K562 (cell line): ENCODE measurements around the gene NUTF2. TPM values are rescaled to one million over a fixed set of nuclear protein-coding genes. Genes with fewer than 3 reads are reported as not detected.

Experiments used
- ARID1B ChIP-seq: fragments of 450-650 bp; IDR thresholded peaks from 2 replicates; pipeline ENCODE4 v1.6.1; 2016; ENCODE audit warnings: antibody characterized with exemption, mild to moderate bottlenecking, inconsistent platforms
- ATF3 ChIP-seq, 2 experiments: fragments of 450-650 bp in 1 of 2; sonication (generic) in 1 of 2; formaldehyde crosslinking in 1 of 2; IDR thresholded peaks in 1 of 2; conservative IDR thresholded peaks in 1 of 2; 2 replicates each; pipeline versions ENCODE4 v1.6.1 to v1.8.1; 2016 to 2023; ENCODE audit warnings: mild to moderate bottlenecking in 2 of 2, moderate library complexity in 2 of 2, inconsistent platforms in 1 of 2, missing genetic modification reagents in 1 of 2
- CBX3 ChIP-seq, 2 experiments: IDR thresholded peaks; 1 replicate in 1 of 2; 2 replicates in 1 of 2; pipeline ENCODE4 v1.6.1; 2012; ENCODE audit warnings: inconsistent platforms in 2 of 2, low read length in 2 of 2, borderline replicate concordance in 1 of 2, control low read depth in 1 of 2
- CEBPG ChIP-seq, 3 experiments: fragments of 200-800 bp in 1 of 3; sonication (Bioruptor generic) in 1 of 3; sonication (generic) in 1 of 3; formaldehyde crosslinking in 1 of 3; IDR thresholded peaks in 2 of 3; conservative IDR thresholded peaks in 1 of 3; 2 replicates each; pipeline versions ENCODE4 v1.6.1 to v1.8.0; 2016 to 2022; ENCODE audit warnings: missing compliant biosample characterization in 2 of 3, missing genetic modification characterization in 2 of 3, mild to moderate bottlenecking in 1 of 3, missing genetic modification reagents in 1 of 3
- CXXC5 ChIP-seq: fragments of 250-450 bp; sonication (Bioruptor Pico); IDR thresholded peaks from 2 replicates; pipeline ENCODE4 v1.8.0; 2022; ENCODE audit warnings: inconsistent platforms, mild to moderate bottlenecking, moderate library complexity
- EHMT2 ChIP-seq: fragments of 450-650 bp; IDR thresholded peaks from 2 replicates; pipeline ENCODE4 v1.6.1; 2018; ENCODE audit warnings: antibody characterized with exemption
- EP300 ChIP-seq: IDR thresholded peaks from 2 replicates; pipeline ENCODE4 v1.6.1; 2012; ENCODE audit warnings: low read length, improper control_type of control experiment
- GABPA ChIP-seq: fragments of 200-800 bp; sonication (Bioruptor generic); conservative IDR thresholded peaks from 2 replicates; pipeline ENCODE4 v1.6.1; 2016; ENCODE audit warnings: low read depth, missing genetic modification characterization, missing compliant biosample characterization
- HMGN3 ChIP-seq: IDR thresholded peaks from 2 replicates; pipeline ENCODE4 v1.6.1; 2011; ENCODE audit warnings: borderline replicate concordance, low read depth, mild to moderate bottlenecking, mixed read lengths, low read length; ENCODE audit not compliant: insufficient read length; ENCODE audit errors: extremely low read depth
- JUND ChIP-seq, 2 experiments: IDR thresholded peaks; 2 replicates in 1 of 2; 3 replicates in 1 of 2; pipeline ENCODE4 v1.6.1; 2011; ENCODE audit warnings: borderline replicate concordance in 2 of 2, low read depth in 2 of 2, low read length in 2 of 2, improper control_type of control experiment in 1 of 2, missing biosample characterization in 1 of 2, missing genetic modification characterization in 1 of 2, missing genetic modification reagents in 1 of 2
- LEF1 ChIP-seq: fragments of 450-650 bp; IDR thresholded peaks from 2 replicates; pipeline ENCODE4 v1.6.1; 2016; ENCODE audit warnings: mild to moderate bottlenecking
- MNT ChIP-seq, 2 experiments: fragments of 450-650 bp; conservative IDR thresholded peaks; 2 replicates each; pipeline ENCODE4 v1.6.1; 2017; ENCODE audit warnings: mild to moderate bottlenecking in 2 of 2, moderate library complexity in 2 of 2
- POLR2G ChIP-seq: fragments of 200-400 bp; formaldehyde crosslinking; IDR thresholded peaks from 2 replicates; pipeline ENCODE4 v1.6.1; 2017; ENCODE audit warnings: low read depth, mild to moderate bottlenecking, antibody characterized with exemption, low read length, moderate library complexity
- RCOR1 ChIP-seq, 2 experiments: IDR thresholded peaks; 2 replicates each; pipeline ENCODE4 v1.6.1; 2012; ENCODE audit warnings: low read depth in 2 of 2, low read length in 2 of 2, borderline replicate concordance in 1 of 2, improper control_type of control experiment in 1 of 2
- SRSF7 ChIP-seq: fragments of 200-400 bp; formaldehyde crosslinking; optimal IDR thresholded peaks from 2 replicates; pipeline ENCODE3; 2017; ENCODE audit warnings: mild to moderate bottlenecking, low read depth, low read length
- TCF3 ChIP-seq: sonication (generic); formaldehyde crosslinking; IDR thresholded peaks from 2 replicates; pipeline ENCODE4 v1.4.0; 2020; ENCODE audit warnings: mild to moderate bottlenecking, missing genetic modification reagents
- polyA plus RNA-seq, 8 experiments: library from polyadenylated mRNA; depleted of rRNA in 4 of 8; stranded (reverse) in 5 of 8; unstranded in 3 of 8; fragments of >200 nt; fragmentation: Nextera tagmentation in 2 of 8; fragmentation: Illumina TruSeq in 1 of 8; extraction: Ambion mirVana in 2 of 8; extraction: Trizol in 1 of 8; gene quantifications; 2 replicates each; pipeline versions ENCODE4 v1.2.1 to v1.2.3, GENCODE V29; 2011 to 2014; ENCODE audit warnings: inconsistent platforms in 1 of 8, missing spikeins in 1 of 8
- total RNA-seq, 7 experiments: library from RNA; depleted of rRNA in 6 of 7; stranded (reverse); fragments of >200 nt in 6 of 7; fragmentation: Illumina TruSeq in 2 of 7; extraction: Trizol in 2 of 7; gene quantifications; 2 replicates each; pipeline versions ENCODE4 v1.2.1 to v1.2.3, GENCODE V29; 2011 to 2021; ENCODE audit warnings: low replicate concordance in 1 of 7
- TF ChIP-seq, protein P1 (sequence below), 3 experiments: fragments of 200-800 bp in 1 of 3; fragments of 250-450 bp in 1 of 3; fragments of 450-650 bp in 1 of 3; sonication (Bioruptor Pico) in 1 of 3; sonication (Bioruptor generic) in 1 of 3; formaldehyde crosslinking in 1 of 3; IDR thresholded peaks; 2 replicates each; pipeline versions ENCODE4 v1.6.1 to v1.8.0; 2016 to 2022; ENCODE audit warnings: mild to moderate bottlenecking in 2 of 3, missing genetic modification characterization in 2 of 3, missing compliant biosample characterization in 1 of 3, moderate library complexity in 1 of 3

The NUTF2 gene
- total and polyA plus RNA-seq, 9 of the 15 experiments (the other 6 are each of a cell fraction or from before 2014, with no cell fraction given): 106 to 248 (median 147) TPM

DNA sequence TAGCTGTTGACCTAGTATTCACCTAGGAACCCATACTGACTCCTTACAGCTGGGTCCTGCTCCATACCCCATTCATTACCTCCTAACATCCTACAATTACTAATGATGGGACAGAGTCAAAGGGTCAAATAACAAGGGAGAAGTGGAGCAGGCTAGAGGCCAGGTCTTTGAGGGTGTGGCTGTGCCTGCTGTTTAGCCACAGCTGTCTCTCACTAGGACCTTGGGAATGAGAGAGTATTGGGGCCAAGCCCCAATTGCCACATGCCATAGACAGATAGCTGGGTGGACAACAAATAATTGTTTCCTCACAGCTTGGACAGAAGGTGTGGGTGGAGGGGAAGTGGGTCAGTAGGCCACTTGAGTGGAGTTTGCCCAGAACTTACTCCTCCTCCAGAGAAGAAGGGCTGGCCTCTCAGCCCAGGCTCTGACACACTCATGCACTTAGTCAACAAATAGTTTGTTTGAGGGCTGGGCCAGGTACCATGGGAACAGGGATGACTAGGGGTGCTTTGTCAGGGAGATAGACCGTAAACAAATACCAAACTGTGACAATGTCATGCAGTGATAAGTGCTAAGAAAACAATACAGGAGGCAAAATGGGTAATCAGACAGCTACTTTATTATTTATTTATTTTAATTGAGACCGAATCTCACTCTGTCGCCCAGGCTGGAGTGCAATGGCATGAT lies 11.0 kb downstream of the NUTF2 start (continued):
- TF ChIP-seq ARID1B (peak; percentile 65), JUND (IDR thresholded peaks at IDR 0.05; ENCODE audit: borderline replicate concordance, low read depth, low read length) (peak; percentile 43; the same call in 1 of the 2 replicates), JUND (tag; IDR thresholded peaks at IDR 0.05; ENCODE audit: borderline replicate concordance, low read depth, low read length) (no peak; the same call in 2 of the 3 replicates), EP300 (0 out of 2 replicates have a peak, but pooled peaks have one; percentile 35), LEF1 (no peak), POLR2G (no peak), CXXC5 (CRISPR knock-in tag) (no peak), RCOR1 (IDR thresholded peaks at IDR 0.05; ENCODE audit: borderline replicate concordance in 1 of 2, low read depth in 2 of 2, low read length in 2 of 2) (peak in 1 of 2 experiments; percentile 7; a peak in 1 of 4 replicates), MNT (conservative IDR thresholded peaks at IDR 0.05) (peak in 1 of 2 experiments; percentile 70; a peak in 2 of 4 replicates), CEBPG (CRISPR knock-in tag; IDR thresholded peaks at IDR 0.05) (no peak), CEBPG (tag; conservative IDR thresholded peaks at IDR 0.05 in 1 of 2, IDR thresholded peaks at IDR 0.05 in 1 of 2) (peak; percentile 13 to 70; a peak in 2 of 4 replicates), ATF3 (IDR thresholded peaks at IDR 0.05) (peak; percentile 54; the same call in 1 of the 2 replicates), ATF3 (CRISPR knock-in tag; conservative IDR thresholded peaks at IDR 0.05) (no peak), CBX3 (IDR thresholded peaks at IDR 0.05; ENCODE audit: borderline replicate concordance in 1 of 2, low read length in 2 of 2) (no peak), HMGN3 (no peak), EHMT2 (no peak), GABPA (tag) (0 out of 2 replicates have a peak, but pooled peaks have one; percentile 10), SRSF7 (no peak), TCF3 (CRISPR knock-in tag) (peak; percentile 59; the same call in 1 of the 2 replicates)
- TF ChIP-seq, protein P1, sequence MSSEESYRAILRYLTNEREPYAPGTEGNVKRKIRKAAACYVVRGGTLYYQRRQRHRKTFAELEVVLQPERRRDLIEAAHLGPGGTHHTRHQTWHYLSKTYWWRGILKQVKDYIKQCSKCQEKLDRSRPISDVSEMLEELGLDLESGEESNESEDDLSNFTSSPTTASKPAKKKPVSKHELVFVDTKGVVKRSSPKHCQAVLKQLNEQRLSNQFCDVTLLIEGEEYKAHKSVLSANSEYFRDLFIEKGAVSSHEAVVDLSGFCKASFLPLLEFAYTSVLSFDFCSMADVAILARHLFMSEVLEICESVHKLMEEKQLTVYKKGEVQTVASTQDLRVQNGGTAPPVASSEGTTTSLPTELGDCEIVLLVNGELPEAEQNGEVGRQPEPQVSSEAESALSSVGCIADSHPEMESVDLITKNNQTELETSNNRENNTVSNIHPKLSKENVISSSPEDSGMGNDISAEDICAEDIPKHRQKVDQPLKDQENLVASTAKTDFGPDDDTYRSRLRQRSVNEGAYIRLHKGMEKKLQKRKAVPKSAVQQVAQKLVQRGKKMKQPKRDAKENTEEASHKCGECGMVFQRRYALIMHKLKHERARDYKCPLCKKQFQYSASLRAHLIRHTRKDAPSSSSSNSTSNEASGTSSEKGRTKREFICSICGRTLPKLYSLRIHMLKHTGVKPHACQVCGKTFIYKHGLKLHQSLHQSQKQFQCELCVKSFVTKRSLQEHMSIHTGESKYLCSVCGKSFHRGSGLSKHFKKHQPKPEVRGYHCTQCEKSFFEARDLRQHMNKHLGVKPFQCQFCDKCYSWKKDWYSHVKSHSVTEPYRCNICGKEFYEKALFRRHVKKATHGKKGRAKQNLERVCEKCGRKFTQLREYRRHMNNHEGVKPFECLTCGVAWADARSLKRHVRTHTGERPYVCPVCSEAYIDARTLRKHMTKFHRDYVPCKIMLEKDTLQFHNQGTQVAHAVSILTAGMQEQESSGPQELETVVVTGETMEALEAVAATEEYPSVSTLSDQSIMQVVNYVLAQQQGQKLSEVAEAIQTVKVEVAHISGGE (CRISPR knock-in tag; IDR thresholded peaks at IDR 0.05): peak in 1 of 3 experiments; percentile 53; a peak in 2 of 6 replicates
